Lower leg skin (tissue), 4 donors: Measurements from ENCODE around the gene NTNG1. TPM values are rescaled to one million over a fixed set of nuclear protein-coding genes. Genes with fewer than 3 reads are reported as not detected.

ENCODE experiments used
- DNase-seq, 2 donors: peaks; one replicate each; pipeline ENCODE4 v3.0.0-alpha.2; 2019; ENCODE audit warnings: low spot score in 2 of 2
- H3K4me3 ChIP-seq: fragments of 200-600 bp; sonication (generic); 2 replicates; pipeline ENCODE4 v1.5.1; 2017; ENCODE audit warnings: mild to moderate bottlenecking, low read depth; ENCODE audit not compliant: poor library complexity, severe bottlenecking
- CTCF ChIP-seq, 3 donors: fragments of 450-650 bp; IDR thresholded peaks; one replicate each; pipeline ENCODE4 v1.5.1; 2016; ENCODE audit warnings: antibody characterized with exemption in 3 of 3, mild to moderate bottlenecking in 3 of 3, moderate library complexity in 2 of 3
- POLR2A ChIP-seq, 2 donors: fragments of 450-650 bp; IDR thresholded peaks; one replicate each; pipeline ENCODE4 v1.6.1; 2016 to 2017; ENCODE audit warnings: antibody characterized with exemption in 2 of 2, mild to moderate bottlenecking in 1 of 2, moderate library complexity in 1 of 2
- WGBS, 2 donors: methylation state at CpG; one replicate each; pipeline ENCODE4 v1.1.5; 2018; 5-methylcytosine and 5-hydroxymethylcytosine counted together
- intact Hi-C: fragments of 100-400 bp; cut with DNase I; formaldehyde crosslinking; loops from one replicate; pipeline ENCODE4 v1.15.0; 2023; ENCODE audit warnings: low total_unique reads
- total RNA-seq, 4 donors: library from RNA; depleted of rRNA; stranded (reverse); fragments of >200 nt; gene quantifications; one replicate each; pipeline ENCODE4 v1.1.0, GENCODE V29; 2016

The NTNG1 gene
- total RNA-seq, 4 donors from 2014 or later: 2.6 to 8.1 (median 3.4) TPM

DNA sequence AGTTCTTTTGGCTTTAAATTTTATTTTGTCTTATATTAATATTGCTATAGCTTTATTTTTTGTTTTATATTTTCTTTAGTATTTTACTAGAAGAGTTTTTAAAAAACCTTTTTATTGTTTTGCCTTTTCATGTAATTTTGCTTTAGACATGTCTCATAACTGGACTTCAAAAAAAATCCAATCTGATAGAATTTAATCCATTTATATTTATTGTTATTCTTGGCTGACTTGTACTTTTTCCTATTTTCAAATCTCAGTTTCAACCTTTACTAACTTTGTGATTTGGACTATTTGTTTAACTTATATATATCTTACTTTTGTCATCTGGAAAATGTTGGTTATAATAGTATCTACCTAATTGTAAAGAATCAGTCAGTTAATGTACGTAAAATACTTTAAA, 61.2 kb downstream of the NTNG1 start:
- TF ChIP-seq CTCF (IDR thresholded peaks at IDR 0.05) (no peak), POLR2A (IDR thresholded peaks at IDR 0.05) (no peak)
- no peak overlapping the region for H3K4me3 ChIP-seq
- intact Hi-C loops: no loop called here
- 95 to 98% methylated on average over 1 of the region's 1 CpG for WGBS, 2 donors
- DNase-seq: no peak

DNA sequence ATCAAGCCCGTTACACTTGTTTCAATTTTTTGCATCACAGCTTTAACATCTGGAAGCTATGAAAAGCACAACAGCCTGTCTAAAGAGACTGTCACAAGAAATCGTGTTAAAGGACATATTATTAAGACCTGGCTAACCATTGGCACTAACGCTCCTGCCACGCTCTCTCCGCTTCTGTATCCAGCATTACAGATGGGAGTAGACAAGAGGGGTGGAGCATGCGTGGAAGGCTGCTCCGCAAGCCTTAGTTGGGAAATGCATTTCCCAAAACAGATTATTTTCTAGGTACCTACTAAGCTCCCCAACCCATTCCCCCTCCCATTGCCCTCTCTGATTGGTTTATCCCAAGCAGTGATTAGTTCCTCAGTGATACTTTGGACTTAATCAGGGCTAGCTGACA, 72.4 kb downstream of the NTNG1 start:
- no peak overlapping the region for H3K4me3 ChIP-seq
- 76 to 77% methylated on average over 7 of the region's 7 CpGs for WGBS, 2 donors
- TF ChIP-seq POLR2A (IDR thresholded peaks at IDR 0.05): no peak
- TF ChIP-seq CTCF (IDR thresholded peaks at IDR 0.05): no peak
- no peak for DNase-seq
- intact Hi-C loops: no loop called here

GRCh38 chr1:107220036-107220435, 79.2 kb downstream of the NTNG1 start:
- intact Hi-C loops: no loop called here
- no peak overlapping the region for H3K4me3 ChIP-seq
- TF ChIP-seq POLR2A (IDR thresholded peaks at IDR 0.05) (no peak), CTCF (IDR thresholded peaks at IDR 0.05) (no peak)
- DNase-seq: no peak
- WGBS, 2 donors: 77 to 100% methylated on average over 1 of the region's 1 CpG

GRCh38 chr1:107225706-107226105, 84.9 kb downstream of the NTNG1 start:
- DNase-seq: no peak
- intact Hi-C loops: no loop called here
- 80 to 81% methylated on average over 1 of the region's 1 CpG for WGBS, 2 donors
- no peak overlapping the region for H3K4me3 ChIP-seq
- TF ChIP-seq POLR2A (IDR thresholded peaks at IDR 0.05) (no peak), CTCF (IDR thresholded peaks at IDR 0.05) (no peak)

DNA sequence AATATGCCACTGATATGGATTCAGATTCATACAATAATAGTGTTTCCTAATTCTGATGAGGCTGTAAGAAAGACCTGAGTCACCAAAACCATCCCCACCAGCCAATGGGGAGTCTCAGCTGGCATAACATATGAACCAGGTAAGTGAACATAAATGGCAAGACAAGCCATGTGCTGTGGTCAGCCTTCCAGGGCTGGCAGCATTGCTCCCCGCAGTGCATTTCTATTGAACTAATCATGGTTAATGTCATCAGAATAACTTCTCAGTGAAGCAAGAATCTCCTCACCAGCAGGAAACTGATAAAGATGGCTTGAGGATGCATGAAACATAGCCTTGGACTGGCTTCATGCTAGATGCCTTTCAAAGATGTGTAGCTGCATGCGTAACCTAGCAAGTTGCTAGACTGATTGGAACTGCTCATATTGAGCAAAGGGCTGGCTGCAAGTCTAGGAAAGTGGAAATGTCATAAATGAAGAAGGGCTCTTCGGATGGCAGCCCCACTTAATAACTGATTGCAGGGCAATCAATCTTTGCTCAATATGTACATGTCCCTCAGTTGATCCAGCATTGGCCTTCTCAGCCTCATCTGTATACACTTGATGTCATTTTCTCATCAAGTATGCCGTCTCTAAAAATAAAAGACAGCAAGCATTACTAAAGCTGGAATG, 88.0 kb downstream of the NTNG1 start:
- WGBS, 2 donors: 81 to 82% methylated on average over 4 of the region's 4 CpGs
- TF ChIP-seq CTCF (IDR thresholded peaks at IDR 0.05) (no peak), POLR2A (IDR thresholded peaks at IDR 0.05) (no peak)
- DNase-seq: no peak
- no peak overlapping the region for H3K4me3 ChIP-seq
- intact Hi-C loops: no loop called here

GRCh38 chr1:107229711-107230110, 88.9 kb downstream of the NTNG1 start:
- no peak for TF ChIP-seq CTCF (IDR thresholded peaks at IDR 0.05)
- TF ChIP-seq POLR2A (IDR thresholded peaks at IDR 0.05): no peak
- 71 to 74% methylated on average over 2 of the region's 2 CpGs for WGBS, 2 donors
- intact Hi-C loops: no loop called here
- H3K4me3 ChIP-seq: no peak overlapping the region
- no peak for DNase-seq
